ENCODE data around the gene IL17REL. TPM values are rescaled to one million over a fixed set of nuclear protein-coding genes. Genes with fewer than 3 reads are reported as not detected.

IL17REL gene
- total RNA-seq, 4 donors from 2014 or later: not detected

GRCh38 chr22:50004918-50005317 lies 7.6 kb downstream of the IL17REL start:
- Histone ChIP-seq H3K27me3 (peaks cover 0 to 46% of the 10 kb centered on the region in 2 donors), H3K36me3 (no peaks in the 10 kb centered on the region), H3K27ac (no peak overlapping the region), H3K4me1 (peaks cover 0 to 2% (median 0%) of the 10 kb centered on the region in 4 donors), H3K4me3 (no peak overlapping the region), H3K9me3 (no peaks in the 10 kb centered on the region)
- no peak for TF ChIP-seq POLR2A (IDR thresholded peaks at IDR 0.05)
- no peak for TF ChIP-seq CTCF (IDR thresholded peaks at IDR 0.05)
- TF ChIP-seq EP300 (IDR thresholded peaks at IDR 0.05): no peak
- 61 to 62% methylated on average over 4 of the region's 4 CpGs for WGBS, 2 donors
- no peak for DNase-seq (ENCODE audit: low spot score in 2 of 2)

- H3K36me3 ChIP-seq: no peaks in the 10 kb centered on the region
- H3K27me3 ChIP-seq: peaks cover 0 to 37% of the 10 kb centered on the region in 2 donors
- H3K27ac ChIP-seq: no peak overlapping the region
- no peak for DNase-seq (ENCODE audit: low spot score in 2 of 2)
- no peak for TF ChIP-seq CTCF (IDR thresholded peaks at IDR 0.05)
- TF ChIP-seq POLR2A (IDR thresholded peaks at IDR 0.05): no peak
- TF ChIP-seq EP300 (IDR thresholded peaks at IDR 0.05): no peak
- H3K4me3 ChIP-seq: no peak overlapping the region
- no peaks in the 10 kb centered on the region for H3K9me3 ChIP-seq
- 70 to 71% methylated on average over 7 of the region's 7 CpGs for whole genome bisulfite sequencing, 2 donors
- H3K4me1 ChIP-seq: peaks cover 0 to 8% (median 0%) of the 10 kb centered on the region in 4 donors
Observed at GRCh38 chr22:50002791-50003190, 9.8 kb downstream of the IL17REL start.

GRCh38 chr22:50001388-50002231 lies 11.0 kb downstream of the IL17REL start:
- TF ChIP-seq POLR2A (IDR thresholded peaks at IDR 0.05): no peak
- no peak for TF ChIP-seq CTCF (IDR thresholded peaks at IDR 0.05)
- TF ChIP-seq EP300 (IDR thresholded peaks at IDR 0.05): no peak
- H3K9me3 ChIP-seq: no peaks in the 10 kb centered on the region
- H3K4me3 ChIP-seq: no peak overlapping the region
- peaks cover 0 to 37% of the 10 kb centered on the region in 2 donors for H3K27me3 ChIP-seq
- no peak for DNase-seq (ENCODE audit: low spot score in 2 of 2)
- H3K4me1 ChIP-seq: peaks cover 0 to 8% (median 0%) of the 10 kb centered on the region in 4 donors
- H3K36me3 ChIP-seq: no peaks in the 10 kb centered on the region
- 68 to 76% methylated on average over 8 to 16 of the region's 16 CpGs for WGBS, 2 donors
- no peak overlapping the region for H3K27ac ChIP-seq

GRCh38 chr22:50000587-50001387 lies 11.8 kb downstream of the IL17REL start:
- Histone ChIP-seq H3K4me1 (peaks cover 0 to 8% (median 0%) of the 10 kb centered on the region in 4 donors), H3K36me3 (no peaks in the 10 kb centered on the region), H3K27me3 (peaks cover 0 to 37% of the 10 kb centered on the region in 2 donors), H3K4me3 (no peak overlapping the region), H3K9me3 (no peaks in the 10 kb centered on the region), H3K27ac (no peak overlapping the region)
- TF ChIP-seq POLR2A (IDR thresholded peaks at IDR 0.05) (no peak), CTCF (IDR thresholded peaks at IDR 0.05) (no peak), EP300 (IDR thresholded peaks at IDR 0.05) (no peak)
- DNase-seq (ENCODE audit: low spot score in 2 of 2): no peak
- 87 to 88% methylated on average over 25 to 31 of the region's 32 CpGs for WGBS, 2 donors

Data from tibial nerve (tissue), 4 donors.